GM19238 (cell line): Measurements from ENCODE around the gene FOXR2.

Source experiments
- DNase-seq: peaks from one replicate; pipeline ENCODE4 v3.0.0; 2011; ENCODE audit warnings: low spot score; ENCODE audit not compliant: insufficient read length

Gene FOXR2

GRCh38 chrX:55623100-55623499, at the start of gene FOXR2:
Gene FOXR2 (plus strand): TSS chrX:55623400. CDS start chrX:55623712, 312 bp downstream.
- no peak for DNase-seq

GRCh38 chrX:55579115-55579514, 44.1 kb upstream of the FOXR2 start:
- DNase-seq, result no peak

GRCh38 chrX:55582447-55582846, 40.8 kb upstream of the FOXR2 start:
- DNase-seq, result no peak

GRCh38 chrX:55593296-55593695, 29.9 kb upstream of the FOXR2 start:
- no peak for DNase-seq

GRCh38 chrX:55593756-55594257, 29.4 kb upstream of the FOXR2 start:
- DNase-seq, result no peak

- DNase-seq, result no peak
Observed at GRCh38 chrX:55598333-55598732, 24.9 kb upstream of the FOXR2 start.

GRCh38 chrX:55619547-55619946, 3.7 kb upstream of the FOXR2 start:
- no peak for DNase-seq

- DNase-seq, result no peak
Observed at GRCh38 chrX:55624403-55624802, 1.2 kb downstream of the FOXR2 start.

GRCh38 chrX:55636109-55636508, 12.9 kb downstream of the FOXR2 start:
- no peak for DNase-seq

- no peak for DNase-seq
Observed at GRCh38 chrX:55638933-55639332, 15.7 kb downstream of the FOXR2 start.

GRCh38 chrX:55640854-55641253, 17.7 kb downstream of the FOXR2 start:
- DNase-seq, result no peak

GRCh38 chrX:55648434-55648833, 25.2 kb downstream of the FOXR2 start:
- no peak for DNase-seq

GRCh38 chrX:55659931-55660330, 36.7 kb downstream of the FOXR2 start:
- no peak for DNase-seq

GRCh38 chrX:55663584-55663983, 40.4 kb downstream of the FOXR2 start:
- DNase-seq, result no peak

- no peak for DNase-seq
Observed at GRCh38 chrX:55668084-55668483, 44.9 kb downstream of the FOXR2 start.
